ENCODE measurements around the gene TRIM43.
"Not testable (repeated sequence)": the region's sequence is repeated elsewhere in the genome, so short reads cannot be mapped to it uniquely, and the experiment has no call there.

The TRIM43 gene

DNA sequence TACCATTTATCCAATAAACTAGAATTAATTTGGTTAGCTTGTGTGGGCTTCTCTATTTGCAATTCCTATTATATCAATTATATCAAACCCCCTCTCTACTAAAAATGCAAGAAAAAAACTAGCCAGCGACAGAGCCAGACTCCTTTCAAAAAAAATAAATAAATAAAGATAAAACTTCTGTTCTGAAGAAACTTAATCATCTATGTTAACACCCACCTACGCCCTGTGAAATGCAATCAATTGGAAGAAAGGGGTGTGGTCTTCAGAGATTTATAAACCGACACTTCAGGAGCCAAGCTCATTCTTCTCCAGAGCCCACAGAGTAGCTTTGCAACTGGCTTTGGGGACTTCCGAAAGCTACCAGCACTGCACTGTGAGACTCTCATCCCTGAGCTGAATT lies at the start of gene TRIM43:
TRIM43 (plus strand) TSS at position 301 of the 400 bp plus-strand sequence. CDS start 2,023 bp downstream, outside the sequence.
- not testable (repeated sequence) for H3K27ac ChIP-seq; DNase-seq (ENCODE audit: low spot score); H3K4me3 ChIP-seq

DNA sequence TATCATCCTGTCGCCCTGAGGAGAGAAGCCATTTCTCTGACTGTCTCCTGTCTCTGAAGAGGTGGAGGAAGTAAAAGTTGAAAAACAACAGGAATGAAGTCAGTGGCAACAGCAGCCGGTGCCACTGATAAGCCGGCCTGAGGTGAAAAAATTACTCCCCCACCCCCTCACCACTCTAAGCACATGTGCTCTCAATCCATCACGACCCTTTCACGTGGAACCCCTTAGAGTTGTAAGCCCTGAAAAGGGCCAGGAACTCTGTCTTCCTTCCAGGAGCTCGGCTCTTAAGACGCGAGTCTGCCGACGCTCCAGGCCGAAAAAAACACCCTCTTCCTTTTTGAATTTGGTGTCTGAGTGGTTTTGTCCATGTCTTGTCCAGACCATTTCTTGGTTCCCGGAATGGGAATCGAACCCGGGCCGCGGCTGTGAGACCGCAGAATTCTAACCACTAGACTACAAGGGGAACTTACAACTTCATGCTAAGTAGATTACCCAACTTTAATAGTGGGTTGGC lies 40.7 kb upstream of the TRIM43 start:
- Histone ChIP-seq H3K4me3 (no peak overlapping the region), H3K27ac (no peak overlapping the region)
- no peak for DNase-seq (ENCODE audit: low spot score)
- TF ChIP-seq CTCF (IDR thresholded peaks at IDR 0.05) = no peak

GRCh38 chr2:95552911-95553310 lies 38.9 kb upstream of the TRIM43 start:
- no peak for TF ChIP-seq CTCF (IDR thresholded peaks at IDR 0.05)
- DNase-seq (ENCODE audit: low spot score) = no peak
- Histone ChIP-seq H3K27ac (no peak overlapping the region), H3K4me3 (no peak overlapping the region)

GRCh38 chr2:95569170-95569569 lies 22.6 kb upstream of the TRIM43 start:
- H3K4me3 ChIP-seq = no peak overlapping the region
- no peak for TF ChIP-seq CTCF (IDR thresholded peaks at IDR 0.05)
- no peak for DNase-seq (ENCODE audit: low spot score)
- no peak overlapping the region for H3K27ac ChIP-seq

DNA sequence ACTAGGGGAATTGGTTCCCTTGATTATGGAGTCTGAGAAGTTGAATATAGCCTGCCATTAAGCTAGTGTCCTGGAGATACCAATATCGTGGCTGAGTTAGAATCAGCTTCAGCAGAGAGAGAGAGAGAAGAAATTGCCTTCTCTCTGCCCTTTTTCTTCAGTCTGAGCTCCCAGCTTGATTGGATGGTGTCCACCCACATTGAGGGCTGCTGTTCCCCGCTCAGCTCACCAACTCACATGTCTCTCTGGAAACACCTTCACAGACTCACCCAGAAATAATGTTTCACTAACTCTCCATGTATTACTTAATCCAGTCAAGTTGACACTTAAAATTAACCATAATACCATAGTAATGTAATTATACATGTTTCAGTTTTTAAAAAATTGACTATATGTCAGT lies 17.9 kb upstream of the TRIM43 start:
- TF ChIP-seq CTCF (IDR thresholded peaks at IDR 0.05) = no peak
- Histone ChIP-seq H3K27ac (no peak overlapping the region), H3K4me3 (no peak overlapping the region)
- no peak for DNase-seq (ENCODE audit: low spot score)

- no peak for DNase-seq (ENCODE audit: low spot score)
- Histone ChIP-seq H3K27ac (no peak overlapping the region), H3K4me3 (no peak overlapping the region)
- no peak for TF ChIP-seq CTCF (IDR thresholded peaks at IDR 0.05)
Measured at GRCh38 chr2:95574506-95574905, 17.3 kb upstream of the TRIM43 start.

- TF ChIP-seq CTCF (IDR thresholded peaks at IDR 0.05) = no peak
- Histone ChIP-seq H3K27ac (no peak overlapping the region), H3K4me3 (no peak overlapping the region)
- no peak for DNase-seq (ENCODE audit: low spot score)
Measured at GRCh38 chr2:95575857-95576256, 15.9 kb upstream of the TRIM43 start.

DNA sequence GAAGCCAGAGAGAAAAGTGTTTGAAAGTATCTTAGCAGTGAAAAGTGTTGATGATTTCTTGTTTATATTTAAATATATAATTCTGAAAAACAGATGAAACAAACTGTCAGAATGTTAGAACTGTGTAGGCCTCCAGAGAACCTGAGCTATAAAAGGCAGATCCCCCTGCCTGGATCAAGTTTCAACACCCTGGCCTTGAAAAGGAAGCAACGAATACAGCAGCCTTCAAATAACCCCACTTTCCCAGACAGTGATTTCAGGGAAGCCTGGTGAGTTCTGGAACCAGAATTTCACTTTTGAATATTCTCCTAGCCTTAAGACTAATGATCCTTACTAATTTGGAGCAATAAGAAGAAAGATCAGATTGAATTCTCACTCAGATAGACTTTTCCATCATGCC lies 13.3 kb upstream of the TRIM43 start:
- no peak overlapping the region for H3K4me3 ChIP-seq
- no peak for DNase-seq (ENCODE audit: low spot score)
- no peak for TF ChIP-seq CTCF (IDR thresholded peaks at IDR 0.05)
- no peak overlapping the region for H3K27ac ChIP-seq

DNA sequence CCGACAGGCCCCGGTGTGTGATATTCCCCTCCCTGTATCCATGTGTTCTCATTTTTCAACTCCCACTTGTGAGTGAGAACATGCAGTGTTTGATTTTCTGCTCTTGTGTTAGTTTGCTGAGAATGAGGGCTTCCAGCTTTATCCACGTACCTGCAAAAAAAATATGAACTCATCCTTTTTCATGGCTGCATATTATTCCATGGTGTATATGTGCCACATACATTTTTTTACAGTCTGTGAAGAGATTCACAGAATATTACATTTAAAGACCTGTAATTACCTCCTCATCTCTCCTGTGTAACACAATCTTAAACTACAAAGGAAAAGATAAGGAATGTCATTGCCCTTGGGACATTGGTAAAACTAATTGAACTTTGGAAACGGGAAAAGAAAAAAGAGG lies 8.3 kb upstream of the TRIM43 start:
- H3K4me3 ChIP-seq; H3K27ac ChIP-seq; DNase-seq (ENCODE audit: low spot score): not testable (repeated sequence)

DNA sequence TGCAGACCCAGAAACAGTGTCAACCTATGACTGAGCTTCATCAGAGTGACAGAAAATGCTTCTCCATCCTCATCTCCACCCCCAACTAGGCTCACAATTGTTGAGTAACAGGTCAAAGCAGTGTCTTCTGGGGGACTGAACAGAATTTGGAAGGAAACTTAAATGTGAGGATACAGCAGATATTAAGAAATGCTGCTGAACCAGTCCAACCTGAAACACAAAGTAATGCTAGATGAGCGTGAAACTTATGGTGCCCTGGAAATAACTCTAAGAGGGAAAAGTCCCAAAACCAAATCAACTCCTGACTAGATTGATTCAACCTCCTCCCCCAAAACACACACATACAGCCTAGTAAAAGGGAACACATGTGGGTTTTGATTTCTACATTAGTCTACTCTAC lies 7.5 kb upstream of the TRIM43 start:
- DNase-seq (ENCODE audit: low spot score); H3K27ac ChIP-seq: not testable (repeated sequence)

DNA sequence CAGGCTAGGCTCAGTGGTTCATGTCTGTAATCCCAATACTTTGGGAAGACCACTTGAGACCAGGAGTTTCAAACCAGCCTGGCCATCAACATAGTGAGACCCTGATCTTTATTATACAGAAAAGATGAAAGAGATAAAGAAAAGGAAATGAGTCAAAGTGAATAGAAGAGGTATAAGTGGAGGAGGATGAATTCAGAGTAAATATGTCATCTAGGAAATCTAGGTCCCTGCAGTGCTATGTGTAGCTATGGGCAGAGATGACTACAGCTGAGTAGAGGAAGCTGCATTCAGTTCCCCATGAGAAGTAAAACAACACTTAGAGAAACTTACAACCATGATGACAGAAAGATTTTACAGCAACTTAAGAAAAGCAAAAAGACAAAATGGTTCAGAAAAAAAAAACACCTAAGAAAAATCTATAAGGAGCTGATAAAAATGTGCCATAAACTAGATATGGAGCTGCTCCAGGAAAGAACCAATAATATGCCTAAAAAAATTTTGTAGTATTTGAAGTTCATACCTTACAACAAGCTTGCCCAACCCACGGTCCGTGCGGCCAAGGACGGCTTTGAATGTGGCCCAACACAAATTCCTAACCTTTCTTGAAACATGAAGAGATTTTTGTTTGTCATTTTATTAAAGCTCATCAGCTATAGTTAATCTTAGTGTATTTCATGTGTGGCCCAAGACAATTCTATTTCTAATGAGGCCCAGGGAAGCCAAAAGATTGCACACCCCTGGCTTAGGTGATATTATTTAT lies 1.8 kb upstream of the TRIM43 start:
- H3K4me3 ChIP-seq; DNase-seq (ENCODE audit: low spot score); H3K27ac ChIP-seq: not testable (repeated sequence)

More for the DNA sequence above, 7.5 kb upstream of the TRIM43 start:
- not testable (repeated sequence) for H3K4me3 ChIP-seq
